Uterus (tissue), 2 donors: ENCODE results near the gene GNB1.

ENCODE experiments used
- POLR2A ChIP-seq, 2 donors: fragments of 450-650 bp; IDR thresholded peaks; one replicate each; pipeline ENCODE4 v1.6.1; 2016; ENCODE audit warnings: antibody characterized with exemption in 2 of 2, mild to moderate bottlenecking in 1 of 2, moderate library complexity in 1 of 2
- TF ChIP-seq, protein P1 (sequence below), 4 experiments: fragments of 200-600 bp in 2 of 4; fragments of 450-650 bp in 2 of 4; sonication (generic) in 2 of 4; IDR thresholded peaks; one replicate each; pipeline ENCODE4 v1.5.1; 2016 to 2019; ENCODE audit warnings: antibody characterized with exemption in 4 of 4, mild to moderate bottlenecking in 2 of 4, moderate library complexity in 1 of 4

GRCh38 chr1:1921459-1921862 lies 30.6 kb upstream of the GNB1 start:
- TF ChIP-seq, protein P1, sequence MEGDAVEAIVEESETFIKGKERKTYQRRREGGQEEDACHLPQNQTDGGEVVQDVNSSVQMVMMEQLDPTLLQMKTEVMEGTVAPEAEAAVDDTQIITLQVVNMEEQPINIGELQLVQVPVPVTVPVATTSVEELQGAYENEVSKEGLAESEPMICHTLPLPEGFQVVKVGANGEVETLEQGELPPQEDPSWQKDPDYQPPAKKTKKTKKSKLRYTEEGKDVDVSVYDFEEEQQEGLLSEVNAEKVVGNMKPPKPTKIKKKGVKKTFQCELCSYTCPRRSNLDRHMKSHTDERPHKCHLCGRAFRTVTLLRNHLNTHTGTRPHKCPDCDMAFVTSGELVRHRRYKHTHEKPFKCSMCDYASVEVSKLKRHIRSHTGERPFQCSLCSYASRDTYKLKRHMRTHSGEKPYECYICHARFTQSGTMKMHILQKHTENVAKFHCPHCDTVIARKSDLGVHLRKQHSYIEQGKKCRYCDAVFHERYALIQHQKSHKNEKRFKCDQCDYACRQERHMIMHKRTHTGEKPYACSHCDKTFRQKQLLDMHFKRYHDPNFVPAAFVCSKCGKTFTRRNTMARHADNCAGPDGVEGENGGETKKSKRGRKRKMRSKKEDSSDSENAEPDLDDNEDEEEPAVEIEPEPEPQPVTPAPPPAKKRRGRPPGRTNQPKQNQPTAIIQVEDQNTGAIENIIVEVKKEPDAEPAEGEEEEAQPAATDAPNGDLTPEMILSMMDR (IDR thresholded peaks at IDR 0.05): no peak
- no peak for TF ChIP-seq POLR2A (IDR thresholded peaks at IDR 0.05)
